Kidney (tissue), 14 donors: ENCODE results near the gene MAP4K1. TPM values are rescaled to one million over a fixed set of nuclear protein-coding genes. Genes with fewer than 3 reads are reported as not detected.

Experiments used
- DNase-seq, 5 donors: peaks; one replicate each; pipeline ENCODE4 v3.0.0-alpha.2; 2013 to 2020
- FAIRE-seq: peaks from 2 replicates; lab custom pipeline; 2012; peaks lifted over from hg19 to GRCh38; lab: Jason Lieb, UNC
- H3K27ac ChIP-seq, 2 donors: one replicate each; pipeline ENCODE4 v1.7.0; 2013; ENCODE audit warnings: low read depth in 2 of 2, low read length in 2 of 2, inconsistent platforms in 1 of 2
- H3K27me3 ChIP-seq: one replicate; pipeline ENCODE4 v1.7.1; 2013; ENCODE audit warnings: low read length, inconsistent platforms; ENCODE audit not compliant: control insufficient read depth, insufficient read depth
- H3K36me3 ChIP-seq, 3 donors: one replicate each; pipeline versions ENCODE4 v1.7.0 to v1.7.1; 2013; ENCODE audit warnings: low read length in 3 of 3, control low read depth in 1 of 3, inconsistent platforms in 1 of 3; ENCODE audit not compliant: insufficient read depth in 3 of 3, control insufficient read depth in 2 of 3
- H3K4me1 ChIP-seq, 3 donors: one replicate each; pipeline versions ENCODE4 v1.7.0 to v1.7.1; 2013; ENCODE audit warnings: low read length in 3 of 3, inconsistent platforms in 1 of 3, low read depth in 1 of 3; ENCODE audit not compliant: control insufficient read depth in 2 of 3, insufficient read depth in 2 of 3
- H3K4me3 ChIP-seq, 3 donors: one replicate each; pipeline versions ENCODE4 v1.7.0 to v1.8.1; 2013; ENCODE audit warnings: low read length in 3 of 3, control low read depth in 1 of 3, inconsistent platforms in 1 of 3
- H3K9ac ChIP-seq, 3 donors: one replicate each; pipeline versions ENCODE4 v1.7.0 to v1.7.1; 2013; ENCODE audit warnings: low read length in 3 of 3, control low read depth in 1 of 3, inconsistent platforms in 1 of 3
- H3K9me3 ChIP-seq, 3 donors: one replicate each; pipeline versions ENCODE4 v1.7.0 to v1.7.1; 2013; ENCODE audit warnings: low read length in 3 of 3, control low read depth in 1 of 3, inconsistent platforms in 1 of 3; ENCODE audit not compliant: control insufficient read depth in 2 of 3, insufficient read depth in 1 of 3
- CTCF ChIP-seq: IDR thresholded peaks from 3 replicates; pipeline ENCODE4 v1.5.1; 2012; ENCODE audit warnings: mild to moderate bottlenecking, moderate library complexity, borderline replicate concordance; ENCODE audit not compliant: insufficient read depth; ENCODE audit errors: extremely low read depth
- intact Hi-C: fragments of 100-400 bp; cut with DNase I; formaldehyde crosslinking; loops from one replicate; pipeline ENCODE4 v1.11.1; 2022
- polyA plus RNA-seq: library from polyadenylated mRNA; stranded (reverse); fragments of 350-450 nt; fragmentation: Illumina TruSeq; extraction: RNeasy Lipid Tissue Mini Kit (QIAGEN cat#74804); gene quantifications from one replicate; pipeline ENCODE4 v1.2.3, GENCODE V29; 2014; ENCODE audit warnings: low read depth, low replicate concordance; ENCODE audit not compliant: insufficient read depth
- total RNA-seq: library from RNA; stranded (reverse); fragmentation: NEBNext Ultra II Directional; extraction: Animal tissue kit (Norgen Biotek cat#: 25700); gene quantifications from one replicate; pipeline ENCODE4 v1.2.1, GENCODE V29; 2021
- donor health status: control.
- donor health status: control.
- donor health status: control.
- donor health status: control.
- donor health status: control.
- donor health status: DM: yes; HTN: yes; CAD: no.
- donor health status: Normal renal cell carcinoma (clear cell type).

Gene MAP4K1
- total and polyA plus RNA-seq, 2 donors from 2014 or later, result 3.9 to 17.7 TPM

- TF ChIP-seq CTCF, result no peak
- Histone ChIP-seq H3K4me3 (no peak overlapping the region), H3K27ac (no peak overlapping the region), H3K9me3 (no peaks in the 10 kb centered on the region), H3K4me1 (no peaks in the 10 kb centered on the region), H3K27me3 (no peaks in the 10 kb centered on the region), H3K36me3 (no peaks in the 10 kb centered on the region), H3K9ac (no peak overlapping the region)
- intact Hi-C loops, result no loop called here
- DNase-seq, result no peak
- no peak for FAIRE-seq
Observed at GRCh38 chr19:38571682-38572081, 46.1 kb downstream of the MAP4K1 start.

GRCh38 chr19:38569368-38569983, 48.3 kb downstream of the MAP4K1 start:
- no peaks in the 10 kb centered on the region for H3K9me3 ChIP-seq
- intact Hi-C loops, result no loop called here
- no peak overlapping the region for H3K27ac ChIP-seq
- no peak overlapping the region for H3K4me3 ChIP-seq
- H3K9ac ChIP-seq, result no peak overlapping the region
- FAIRE-seq (no peak), DNase-seq (no peak)
- no peak for TF ChIP-seq CTCF
- H3K36me3 ChIP-seq, result no peaks in the 10 kb centered on the region
- H3K4me1 ChIP-seq, result no peaks in the 10 kb centered on the region
- no peaks in the 10 kb centered on the region for H3K27me3 ChIP-seq

- H3K27ac ChIP-seq, result no peak overlapping the region
- DNase-seq (no peak), FAIRE-seq (no peak)
- H3K4me3 ChIP-seq, result no peak overlapping the region
- H3K36me3 ChIP-seq, result no peaks in the 10 kb centered on the region
- H3K4me1 ChIP-seq, result no peaks in the 10 kb centered on the region
- intact Hi-C loops, result no loop called here
- no peaks in the 10 kb centered on the region for H3K27me3 ChIP-seq
- H3K9ac ChIP-seq, result no peak overlapping the region
- TF ChIP-seq CTCF, result no peak
- no peaks in the 10 kb centered on the region for H3K9me3 ChIP-seq
Observed at GRCh38 chr19:38565691-38566105, 52.1 kb downstream of the MAP4K1 start.
